KMS-11 (cell line): ENCODE measurements around the gene LRRC1.

ENCODE experiments used
- H2AFZ ChIP-seq: fragments of 200-600 bp; sonication (generic); 2 replicates; pipeline ENCODE4 v1.6.1; 2016; ENCODE audit warnings: antibody characterized with exemption, mixed run types, low read depth
- H3K27ac ChIP-seq: fragments of 200-600 bp; sonication (generic); 2 replicates; pipeline ENCODE4 v1.6.1; 2016; ENCODE audit warnings: mild to moderate bottlenecking, mixed run types
- H3K27me3 ChIP-seq: fragments of 200-600 bp; sonication (generic); 2 replicates; pipeline ENCODE4 v1.6.1; 2017; ENCODE audit warnings: mild to moderate bottlenecking, low read depth, mixed run types, moderate library complexity; ENCODE audit not compliant: insufficient read depth
- H3K36me3 ChIP-seq: fragments of 200-600 bp; sonication (generic); 2 replicates; pipeline ENCODE4 v1.6.1; 2017; ENCODE audit warnings: mild to moderate bottlenecking, mixed run types; ENCODE audit not compliant: insufficient read depth
- H3K4me1 ChIP-seq: fragments of 200-600 bp; sonication (generic); 2 replicates; pipeline ENCODE4 v1.6.1; 2016; ENCODE audit warnings: mild to moderate bottlenecking, low read depth, mixed run types; ENCODE audit not compliant: poor library complexity, severe bottlenecking
- H3K4me2 ChIP-seq: fragments of 200-600 bp; sonication (generic); 2 replicates; pipeline ENCODE4 v1.7.0; 2016; ENCODE audit warnings: mild to moderate bottlenecking, mixed run types
- H3K4me3 ChIP-seq: fragments of 200-600 bp; sonication (generic); IDR thresholded peaks from 2 replicates; pipeline ENCODE4 v1.6.1; 2017; ENCODE audit warnings: low read depth, low read length, mixed read lengths; ENCODE audit not compliant: insufficient read depth
- H3K79me2 ChIP-seq: fragments of 200-600 bp; sonication (generic); 2 replicates; pipeline ENCODE4 v1.6.1; 2016; ENCODE audit warnings: low read depth, mixed run types; ENCODE audit not compliant: insufficient read depth
- H3K9ac ChIP-seq: fragments of 200-600 bp; sonication (generic); 2 replicates; pipeline ENCODE4 v1.6.1; 2016; ENCODE audit warnings: mild to moderate bottlenecking, mixed run types
- H4K20me1 ChIP-seq: fragments of 200-600 bp; sonication (generic); 2 replicates; pipeline ENCODE4 v1.6.1; 2016; ENCODE audit warnings: mild to moderate bottlenecking, mixed run types; ENCODE audit not compliant: insufficient read depth
- TF ChIP-seq, protein P1 (sequence below): fragments of 200-600 bp; sonication (generic); conservative IDR thresholded peaks from 2 replicates; pipeline ENCODE4 v1.6.1; 2017; ENCODE audit warnings: low read depth, mild to moderate bottlenecking, antibody characterized with exemption, low read length, moderate library complexity, mixed read lengths

Gene LRRC1

GRCh38 chr6:53813096-53813495 is 18.3 kb downstream of the LRRC1 start:
- H3K4me3 ChIP-seq, result no peak overlapping the region
- H3K27me3 ChIP-seq, result no peaks in the 10 kb centered on the region
- H3K4me2 ChIP-seq, result peak overlapping the region; percentile 55; the same call in 1 of the 2 replicates
- TF ChIP-seq, protein P1, sequence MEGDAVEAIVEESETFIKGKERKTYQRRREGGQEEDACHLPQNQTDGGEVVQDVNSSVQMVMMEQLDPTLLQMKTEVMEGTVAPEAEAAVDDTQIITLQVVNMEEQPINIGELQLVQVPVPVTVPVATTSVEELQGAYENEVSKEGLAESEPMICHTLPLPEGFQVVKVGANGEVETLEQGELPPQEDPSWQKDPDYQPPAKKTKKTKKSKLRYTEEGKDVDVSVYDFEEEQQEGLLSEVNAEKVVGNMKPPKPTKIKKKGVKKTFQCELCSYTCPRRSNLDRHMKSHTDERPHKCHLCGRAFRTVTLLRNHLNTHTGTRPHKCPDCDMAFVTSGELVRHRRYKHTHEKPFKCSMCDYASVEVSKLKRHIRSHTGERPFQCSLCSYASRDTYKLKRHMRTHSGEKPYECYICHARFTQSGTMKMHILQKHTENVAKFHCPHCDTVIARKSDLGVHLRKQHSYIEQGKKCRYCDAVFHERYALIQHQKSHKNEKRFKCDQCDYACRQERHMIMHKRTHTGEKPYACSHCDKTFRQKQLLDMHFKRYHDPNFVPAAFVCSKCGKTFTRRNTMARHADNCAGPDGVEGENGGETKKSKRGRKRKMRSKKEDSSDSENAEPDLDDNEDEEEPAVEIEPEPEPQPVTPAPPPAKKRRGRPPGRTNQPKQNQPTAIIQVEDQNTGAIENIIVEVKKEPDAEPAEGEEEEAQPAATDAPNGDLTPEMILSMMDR, result no peak
- H3K79me2 ChIP-seq, result peaks cover 83% of the 10 kb centered on the region
- no peak overlapping the region for H3K9ac ChIP-seq
- H3K4me1 ChIP-seq, result peaks cover 80% of the 10 kb centered on the region
- no peaks in the 10 kb centered on the region for H4K20me1 ChIP-seq
- no peak overlapping the region for H3K27ac ChIP-seq
- no peak overlapping the region for H2AFZ ChIP-seq
- no peaks in the 10 kb centered on the region for H3K36me3 ChIP-seq

GRCh38 chr6:53813801-53814200 is 19.0 kb downstream of the LRRC1 start:
- Histone ChIP-seq H3K9ac (no peak overlapping the region), H3K79me2 (peaks cover 83% of the 10 kb centered on the region), H3K4me3 (no peak overlapping the region), H3K27me3 (no peaks in the 10 kb centered on the region), H4K20me1 (no peaks in the 10 kb centered on the region), H3K36me3 (no peaks in the 10 kb centered on the region), H3K27ac (peak overlapping the region; percentile 11; the same call in 1 of the 2 replicates), H3K4me1 (peaks cover 80% of the 10 kb centered on the region), H2AFZ (no peak overlapping the region), H3K4me2 (peak overlapping the region; percentile 55)
- TF ChIP-seq, protein P1, result no peak

GRCh38 chr6:53814353-53814752 is 19.5 kb downstream of the LRRC1 start:
- Histone ChIP-seq H3K36me3 (no peaks in the 10 kb centered on the region), H3K4me3 (no peak overlapping the region), H4K20me1 (no peaks in the 10 kb centered on the region), H2AFZ (no peak overlapping the region), H3K27ac (peak overlapping the region; percentile 11; the same call in 1 of the 2 replicates), H3K4me2 (peak overlapping the region; percentile 55), H3K79me2 (peaks cover 79% of the 10 kb centered on the region), H3K27me3 (no peaks in the 10 kb centered on the region), H3K9ac (no peak overlapping the region), H3K4me1 (peaks cover 80% of the 10 kb centered on the region)
- TF ChIP-seq, protein P1, result no peak

DNA sequence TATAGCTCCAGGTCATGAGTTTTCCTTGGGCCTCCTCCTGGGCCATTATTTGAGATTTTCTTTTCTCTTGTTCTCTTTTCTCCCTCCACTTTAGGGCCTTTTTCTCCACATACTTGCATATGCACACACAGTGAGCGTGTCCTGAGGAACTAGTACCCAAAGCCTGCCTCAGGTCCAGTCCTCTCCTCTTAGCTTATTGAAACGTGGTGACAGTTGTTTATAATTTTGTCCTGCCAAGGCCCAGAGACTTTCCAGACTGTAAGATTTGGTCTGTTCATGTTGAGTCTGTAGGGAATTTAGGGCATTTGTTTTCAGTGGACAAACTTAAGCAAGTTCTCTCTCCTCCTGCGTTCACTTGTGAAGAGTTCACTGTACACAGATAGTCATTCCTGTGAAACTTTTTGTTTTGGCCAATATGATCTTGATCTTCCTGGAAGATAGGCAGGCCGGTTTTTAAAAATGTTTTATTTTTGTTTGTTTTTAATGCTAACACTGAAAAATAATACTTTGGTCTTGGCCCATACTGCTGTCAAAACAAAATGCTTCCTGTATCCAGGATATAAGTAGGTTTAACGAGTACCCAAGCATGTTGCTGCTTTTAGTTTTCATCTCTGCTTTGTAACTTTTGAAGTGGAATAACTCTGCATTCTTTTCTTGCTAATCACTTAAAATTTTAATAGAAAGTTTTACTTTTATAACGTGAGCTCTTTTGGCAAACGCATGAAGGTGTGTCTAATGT is 20.7 kb downstream of the LRRC1 start:
- H3K4me2 ChIP-seq, result no peak overlapping the region
- no peak overlapping the region for H3K4me3 ChIP-seq
- H3K36me3 ChIP-seq, result no peaks in the 10 kb centered on the region
- H3K4me1 ChIP-seq, result peaks cover 76% of the 10 kb centered on the region
- no peak overlapping the region for H2AFZ ChIP-seq
- H3K79me2 ChIP-seq, result peaks cover 81% of the 10 kb centered on the region
- H3K27me3 ChIP-seq, result no peaks in the 10 kb centered on the region
- TF ChIP-seq, protein P1, result no peak
- no peak overlapping the region for H3K27ac ChIP-seq
- no peaks in the 10 kb centered on the region for H4K20me1 ChIP-seq
- H3K9ac ChIP-seq, result no peak overlapping the region
